GM18498 (cell line): ENCODE measurements around the gene GRN.
"Not testable (repeated sequence)": the region's sequence is repeated elsewhere in the genome, so short reads cannot be mapped to it uniquely, and the experiment has no call there.

Source experiments
- ATAC-seq: cut with Tn5 transposase; IDR thresholded peaks from one replicate; pipeline ENCODE4 v1.9.1; 2021; ENCODE audit warnings: mild to moderate bottlenecking, moderate library complexity; ENCODE audit not compliant: unreplicated experiment

The GRN gene

DNA sequence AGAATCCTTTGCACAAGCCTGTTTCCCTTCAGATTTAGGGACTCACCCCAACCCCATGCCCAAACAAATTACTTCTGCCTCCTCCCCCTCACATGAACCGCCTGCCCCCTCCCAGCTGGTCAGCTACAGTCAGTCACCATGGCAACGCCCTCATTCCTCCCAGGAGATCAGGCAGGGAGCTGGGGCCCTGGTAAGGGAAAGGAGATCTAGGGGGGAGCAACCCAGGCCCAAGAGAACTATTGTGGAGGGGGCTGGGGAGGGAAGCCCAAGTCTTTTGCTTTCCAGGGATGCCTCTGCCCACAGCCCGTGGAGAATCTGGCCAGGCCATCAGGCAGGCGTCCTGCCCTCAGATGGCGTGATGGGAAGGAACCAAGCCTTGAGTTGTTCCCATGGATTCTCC is 15.7 kb downstream of the GRN start:
- ATAC-seq = no peak

DNA sequence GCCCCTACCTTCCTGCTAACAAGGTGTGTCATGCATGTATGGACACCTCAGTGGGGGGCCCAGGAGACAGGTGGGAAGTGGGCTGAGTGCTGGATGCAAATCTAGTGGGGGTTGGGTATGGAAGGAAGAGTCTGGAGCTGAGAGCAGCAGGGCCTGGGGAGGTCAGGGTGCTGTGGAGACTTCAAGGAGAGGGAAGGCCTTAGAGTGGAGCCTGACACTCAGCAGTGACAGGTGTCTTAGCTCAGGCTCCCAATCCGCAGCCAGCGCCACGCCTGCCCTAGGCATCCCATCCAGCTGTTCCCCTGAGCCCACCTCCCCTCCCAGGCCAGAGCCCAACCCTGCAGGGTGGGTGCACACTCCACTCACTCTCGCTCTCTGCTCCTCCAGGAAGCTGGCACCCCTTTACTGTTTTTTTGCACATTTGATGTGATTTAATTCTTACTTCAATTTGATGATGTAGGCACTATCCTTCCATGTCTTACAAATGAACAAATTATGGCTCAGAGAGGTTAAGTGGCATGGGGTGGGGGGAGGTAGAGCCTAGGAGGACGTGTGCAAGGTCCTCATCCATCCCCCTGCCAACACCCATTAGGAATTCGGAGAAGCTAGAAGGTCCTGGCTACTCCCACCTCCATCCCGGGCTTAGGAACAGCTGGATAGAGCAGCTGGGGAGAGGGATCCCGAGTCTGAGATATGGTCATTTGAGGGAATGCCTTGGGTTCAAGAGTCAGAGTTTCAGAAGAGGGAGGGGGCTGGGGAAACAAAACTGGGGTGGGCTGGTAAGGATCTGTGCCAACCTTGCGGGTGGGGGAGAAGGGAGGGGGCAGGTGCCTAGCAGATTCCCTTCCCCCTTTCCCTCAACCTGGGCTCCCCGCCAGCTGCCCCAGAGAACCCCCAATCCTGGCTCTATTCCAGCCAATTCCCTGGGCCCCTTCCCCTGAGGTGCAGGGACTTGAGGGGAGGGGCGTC is 16.5 kb downstream of the GRN start:
- no peak for ATAC-seq

DNA sequence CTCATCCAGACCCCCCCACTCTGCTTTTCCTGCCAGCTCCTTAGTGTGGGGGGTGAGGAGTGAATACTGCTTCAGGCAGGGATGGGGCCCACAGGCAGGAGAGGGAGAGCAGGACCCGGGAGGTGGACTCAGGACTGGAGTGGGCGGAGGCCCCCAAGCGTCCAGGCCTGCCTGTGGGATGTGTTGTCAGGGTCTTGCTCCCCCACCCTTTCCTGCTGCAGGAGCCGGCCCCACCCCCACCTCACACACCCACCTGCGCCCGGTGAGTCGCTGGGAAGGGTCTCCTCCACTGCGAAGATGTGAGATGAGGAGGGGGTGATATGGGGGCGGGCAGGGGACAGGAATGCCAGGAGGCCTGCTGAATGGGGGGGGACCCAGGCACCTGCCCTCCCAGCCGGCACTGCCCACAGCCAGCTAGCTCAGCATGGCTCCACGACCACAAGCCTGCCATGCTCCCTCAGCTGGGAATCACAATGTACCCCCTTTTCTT is 17.4 kb downstream of the GRN start:
- no peak for ATAC-seq

DNA sequence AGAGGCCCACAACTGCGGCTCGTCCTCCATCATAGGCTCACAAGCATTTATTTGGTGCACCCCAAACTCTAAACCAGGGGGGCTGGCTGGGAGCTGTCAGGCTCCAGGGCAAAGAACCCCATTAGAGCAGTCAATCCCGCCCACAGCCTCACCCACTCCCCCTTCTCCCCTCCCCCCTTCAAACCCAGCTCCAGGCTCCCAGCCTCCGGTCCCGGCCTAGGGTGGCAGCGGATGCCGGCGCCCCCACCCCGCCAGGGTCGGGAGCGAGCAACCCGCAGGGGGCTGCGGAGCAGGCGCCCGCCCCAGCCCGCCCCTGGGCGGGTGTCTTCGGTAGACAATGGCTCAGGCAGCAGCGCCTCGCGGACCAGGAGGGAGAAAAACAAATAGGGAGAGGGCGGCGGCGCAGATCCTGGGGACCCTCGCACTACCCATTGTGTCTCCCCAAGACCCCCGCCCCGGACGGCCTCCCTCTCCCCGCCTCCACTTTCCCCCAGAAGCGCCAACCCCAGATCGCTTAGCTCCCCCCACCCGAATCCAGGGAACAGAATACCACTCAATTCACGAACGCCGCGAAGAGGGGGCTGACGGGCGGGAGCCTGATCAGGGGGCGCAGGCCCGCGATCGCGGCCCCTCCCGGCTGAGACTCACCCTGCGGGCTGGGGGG is 18.0 kb downstream of the GRN start:
- ATAC-seq = peak; percentile 32

DNA sequence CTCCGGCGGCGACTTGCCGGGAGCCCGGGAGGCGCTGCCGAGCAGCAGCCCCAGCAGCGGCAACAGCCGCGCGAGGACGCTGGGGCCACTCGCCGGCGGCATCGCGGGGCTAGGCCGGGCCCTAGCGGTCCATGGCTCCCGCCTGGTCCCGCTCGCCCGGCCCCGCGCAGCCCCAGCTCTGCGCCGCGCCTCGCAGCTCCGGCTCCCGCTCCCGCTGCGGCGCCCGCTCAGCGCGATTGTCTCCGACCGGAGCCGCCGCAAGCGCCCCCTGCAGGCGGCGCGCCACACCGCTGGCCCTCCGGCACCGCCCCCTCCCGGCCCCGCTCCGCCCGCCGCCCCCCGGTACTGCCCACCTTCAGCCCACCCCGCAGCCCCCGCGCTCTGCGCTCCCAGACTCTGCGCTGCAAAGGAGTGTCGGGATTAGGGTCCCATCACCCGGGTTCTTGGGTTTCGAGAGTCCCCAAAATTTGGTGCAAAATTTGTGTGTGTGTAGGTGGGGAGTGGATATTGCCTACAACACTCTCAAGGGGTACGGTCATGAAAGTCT is 18.6 kb downstream of the GRN start, which contains the start of gene FAM171A2:
Gene FAM171A2, minus strand, starts transcription at position 241 of the 547 bp plus-strand sequence. Its CDS starts 139 bp downstream, at position 102.
- peak; percentile 74 for ATAC-seq

DNA sequence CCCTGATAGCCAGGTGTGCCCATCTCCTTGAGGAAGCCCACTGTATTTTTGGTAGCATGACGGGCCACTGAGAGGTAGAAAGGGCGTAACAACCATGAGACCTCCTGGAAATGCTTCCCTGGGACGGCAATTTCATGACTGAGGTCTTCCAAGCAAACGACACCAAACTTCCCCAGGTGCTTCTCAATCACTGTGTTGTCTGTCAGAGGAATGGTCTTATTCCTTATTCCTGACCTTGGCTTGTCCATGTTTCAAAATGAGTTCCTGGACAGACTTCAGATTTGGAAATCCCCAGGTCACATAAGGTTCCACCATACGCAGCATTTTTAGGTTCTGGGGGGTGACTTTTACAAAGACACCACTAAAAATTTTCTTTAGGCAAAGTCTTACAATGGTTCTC is 19.9 kb downstream of the GRN start:
- not testable (repeated sequence) for ATAC-seq

DNA sequence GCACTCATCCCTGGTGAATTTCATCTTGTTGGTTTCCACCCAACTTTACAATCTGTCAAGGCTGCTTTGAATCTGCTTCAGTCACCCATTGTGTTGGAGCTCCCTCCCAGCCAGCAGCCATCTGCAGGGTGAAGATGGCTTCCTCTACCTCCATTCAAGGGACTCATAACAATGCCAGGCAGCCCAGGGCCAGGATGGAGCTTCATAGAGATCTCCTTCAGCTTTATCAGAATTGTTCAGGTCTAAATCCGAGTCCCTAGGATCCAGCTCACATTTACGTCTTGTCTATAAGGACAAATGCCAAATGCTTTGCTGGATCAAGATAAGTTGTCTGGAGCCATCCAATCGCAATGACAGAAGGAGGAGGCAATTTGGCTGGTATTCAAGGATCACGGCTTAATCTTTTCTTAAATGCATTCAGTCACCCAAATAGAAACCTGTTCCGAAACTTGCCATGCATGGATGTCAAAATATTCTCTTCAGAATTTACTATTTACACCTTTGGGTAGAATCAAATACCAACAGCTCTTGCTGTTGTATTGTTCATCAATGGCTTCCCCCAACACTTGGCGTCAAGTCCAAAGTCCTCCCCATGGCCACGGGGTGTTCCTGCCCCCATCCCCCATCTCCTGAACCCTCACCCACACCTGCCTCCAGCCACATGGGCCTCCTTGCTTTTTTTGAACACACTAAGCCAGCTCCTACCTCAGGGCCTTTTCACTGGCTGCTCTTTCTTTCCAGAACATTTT is 22.3 kb downstream of the GRN start:
- no peak for ATAC-seq

DNA sequence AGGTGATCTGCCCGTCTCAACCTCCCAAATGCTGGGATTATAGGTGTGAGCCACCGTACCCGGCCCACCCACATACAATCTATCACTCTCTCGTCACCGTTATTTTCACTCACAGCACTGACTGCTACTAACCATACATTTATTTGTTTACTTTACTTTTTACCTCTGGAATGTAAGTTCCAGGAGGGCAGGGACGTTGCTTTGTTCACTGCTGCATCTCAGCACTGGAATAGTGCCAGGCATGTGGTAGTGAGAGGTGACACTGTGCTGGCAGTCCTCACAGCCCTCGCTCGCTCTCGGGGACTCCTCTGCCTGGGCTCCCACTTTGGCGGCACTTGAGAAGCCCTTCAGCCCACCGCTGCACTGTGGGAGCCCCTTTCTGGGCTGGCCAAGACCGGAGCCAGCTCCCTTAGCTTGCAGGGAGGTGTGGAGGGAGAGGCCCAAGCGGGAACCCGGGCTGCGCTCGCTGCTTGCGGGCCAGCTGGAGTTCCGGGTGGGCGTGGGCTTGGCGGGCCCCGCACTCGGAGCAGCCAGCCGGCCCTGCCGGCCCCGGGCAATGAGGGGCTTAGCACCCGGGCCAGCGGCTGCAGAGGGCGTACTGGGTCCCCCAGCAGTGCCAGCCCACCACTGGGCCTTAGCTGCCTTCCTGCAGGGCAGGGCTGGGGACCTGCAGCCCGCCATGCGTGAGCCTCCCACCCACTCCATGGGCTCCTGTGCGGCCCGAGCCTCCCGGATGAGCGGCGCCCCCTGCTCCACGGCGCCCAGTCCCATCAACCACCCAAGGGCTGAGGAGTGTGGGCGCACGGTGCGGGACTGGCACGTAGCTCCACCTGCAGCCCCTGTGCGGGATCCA is 23.5 kb downstream of the GRN start:
- ATAC-seq = not testable (repeated sequence)

DNA sequence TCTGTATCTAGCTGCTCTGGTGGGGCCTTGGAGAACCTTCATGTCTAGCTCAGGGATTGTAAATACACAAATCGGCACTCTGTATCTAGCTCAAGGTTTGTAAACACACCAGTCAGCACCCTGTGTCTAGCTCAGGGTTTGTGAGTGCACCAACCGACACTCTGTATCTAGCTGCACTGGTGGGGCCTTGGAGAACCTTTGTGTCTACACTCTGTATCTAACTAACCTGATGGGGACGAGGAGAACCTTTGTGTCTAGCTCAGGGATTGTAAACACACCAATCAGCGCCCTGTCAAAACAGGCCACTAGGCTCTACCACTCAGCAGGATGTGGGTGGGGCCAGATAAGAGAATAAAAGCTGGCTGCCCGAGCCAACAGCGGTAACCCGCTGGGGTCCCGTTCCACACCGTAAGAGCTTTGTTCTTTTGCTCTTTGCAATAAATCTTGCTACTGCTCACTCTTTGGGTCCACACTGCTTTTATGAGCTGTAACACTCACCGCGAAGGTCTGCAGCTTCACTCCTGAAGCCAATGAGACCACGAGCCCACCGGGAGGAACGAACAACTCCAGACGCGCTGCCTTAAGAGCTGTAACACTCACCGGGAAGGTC is 24.4 kb downstream of the GRN start:
- ATAC-seq = not testable (repeated sequence)

DNA sequence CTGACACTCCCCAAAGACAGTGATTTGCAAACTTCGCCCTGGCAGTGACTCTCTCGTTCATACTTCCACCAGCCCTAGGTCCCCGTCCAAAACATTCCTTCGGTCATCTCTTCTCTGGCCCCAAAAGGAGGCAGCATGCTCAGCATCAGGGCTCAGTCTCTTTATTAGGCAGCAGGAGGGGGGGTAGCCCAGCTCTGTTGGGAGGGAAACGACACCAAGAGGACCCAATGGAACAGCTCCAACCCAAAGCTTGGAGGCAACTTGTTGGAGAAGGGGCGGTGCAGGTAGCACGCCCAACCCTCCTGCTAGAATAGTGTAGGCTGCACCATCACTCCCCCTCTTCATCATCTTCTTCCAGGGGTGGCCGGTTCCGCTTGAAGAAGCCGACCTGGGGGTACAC is 26.9 kb downstream of the GRN start:
- ATAC-seq = no peak

DNA sequence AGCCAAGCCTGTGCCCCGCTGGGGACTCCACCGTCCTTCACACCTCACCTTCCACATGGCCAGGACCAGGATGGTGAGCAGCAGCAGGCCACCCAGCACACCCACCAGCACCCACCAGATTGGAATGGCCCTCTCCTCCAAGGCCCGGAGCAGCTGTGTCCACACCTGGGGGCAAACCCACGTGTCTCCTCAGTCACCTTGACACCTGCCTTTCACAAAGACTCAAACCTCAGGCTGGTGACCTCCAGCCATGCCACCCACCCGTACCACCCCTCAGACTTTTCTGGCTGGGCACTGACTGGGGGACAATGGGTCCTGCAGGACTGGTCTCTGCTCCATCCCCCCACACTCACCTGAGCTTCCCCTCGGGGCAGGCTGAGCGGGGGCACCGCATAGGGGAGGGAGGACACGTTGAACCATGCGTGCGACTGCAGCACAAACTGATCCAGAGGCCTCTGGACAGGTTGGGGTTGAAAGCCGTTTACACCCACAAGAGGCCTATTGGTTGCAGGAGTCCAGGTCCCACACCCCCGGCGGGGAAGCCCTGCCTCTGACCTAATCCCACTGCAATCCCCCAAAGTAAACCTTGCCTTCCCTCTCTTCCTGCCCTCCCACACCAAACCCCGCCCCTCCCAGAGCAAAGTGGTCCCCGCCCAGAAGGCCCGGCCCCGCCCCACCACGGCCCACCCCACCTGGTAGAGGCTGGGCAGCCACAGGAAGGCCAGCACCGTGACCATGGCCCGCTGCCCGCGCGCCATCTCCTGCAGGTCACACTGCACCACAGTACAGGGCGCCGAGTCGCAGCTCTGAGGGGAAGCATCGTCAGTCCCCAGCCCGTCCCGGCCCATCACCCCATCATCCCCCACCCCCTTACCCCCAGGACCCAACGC is 29.4 kb downstream of the GRN start:
- no peak for ATAC-seq

DNA sequence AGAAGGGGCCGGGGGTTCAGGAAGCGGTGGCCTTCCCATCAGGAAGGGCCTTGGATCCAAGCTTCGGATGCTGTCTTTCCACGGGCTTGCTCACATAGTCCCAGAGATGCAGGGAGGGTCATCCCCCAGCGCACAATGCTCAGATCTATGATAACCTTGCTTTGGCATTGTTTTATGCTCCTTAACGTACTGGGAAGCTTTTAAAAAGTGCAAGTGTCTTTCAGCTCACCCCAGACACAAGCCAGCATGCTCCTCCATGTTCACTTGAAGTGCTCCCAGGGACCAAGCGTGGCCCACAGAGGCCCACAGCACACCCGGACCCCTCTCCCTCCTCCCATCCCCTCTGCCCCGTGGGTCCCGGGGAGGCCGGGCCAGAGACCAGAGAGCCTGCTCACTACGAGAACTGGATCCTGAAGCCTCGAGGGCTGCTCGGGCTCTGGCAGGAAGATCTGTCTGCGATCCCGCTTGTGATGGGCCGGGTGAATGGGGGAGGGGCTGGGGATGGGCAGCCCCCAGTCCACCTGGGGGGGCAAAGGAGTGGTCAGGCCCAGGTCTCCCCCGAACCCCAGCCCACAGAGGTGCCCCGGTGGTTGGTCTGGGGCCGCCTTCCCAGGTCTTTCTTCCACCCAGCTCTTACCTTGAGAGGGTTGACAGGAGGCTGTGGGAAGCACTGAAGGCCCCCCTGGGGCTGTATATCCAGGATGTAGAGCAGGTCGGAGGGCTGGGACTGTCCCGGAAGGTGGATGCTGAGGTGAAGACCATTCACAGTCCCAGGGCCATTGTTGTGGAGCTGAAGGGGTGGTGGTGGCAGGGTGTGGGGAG is 30.3 kb downstream of the GRN start:
- ATAC-seq = no peak

DNA sequence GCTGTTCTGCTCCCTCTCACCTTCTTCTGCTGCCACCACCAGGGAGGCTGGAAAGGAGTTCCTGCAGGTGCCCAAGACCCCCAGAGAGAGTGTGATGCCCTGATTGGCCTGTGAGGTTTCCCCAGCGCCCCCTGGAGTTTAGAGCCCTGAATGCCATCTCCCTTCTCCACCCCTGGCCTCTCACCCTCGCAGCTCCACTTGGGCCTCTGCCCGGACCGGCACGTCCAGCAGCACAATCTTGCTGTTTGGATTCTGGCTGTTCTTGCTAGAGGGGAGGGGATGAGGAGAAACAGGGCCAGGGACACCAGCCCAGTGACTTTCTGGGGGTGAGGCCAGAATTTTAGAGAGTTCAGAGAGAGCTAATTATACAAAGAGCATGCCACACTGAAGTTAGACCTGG is 31.0 kb downstream of the GRN start:
- no peak for ATAC-seq

DNA sequence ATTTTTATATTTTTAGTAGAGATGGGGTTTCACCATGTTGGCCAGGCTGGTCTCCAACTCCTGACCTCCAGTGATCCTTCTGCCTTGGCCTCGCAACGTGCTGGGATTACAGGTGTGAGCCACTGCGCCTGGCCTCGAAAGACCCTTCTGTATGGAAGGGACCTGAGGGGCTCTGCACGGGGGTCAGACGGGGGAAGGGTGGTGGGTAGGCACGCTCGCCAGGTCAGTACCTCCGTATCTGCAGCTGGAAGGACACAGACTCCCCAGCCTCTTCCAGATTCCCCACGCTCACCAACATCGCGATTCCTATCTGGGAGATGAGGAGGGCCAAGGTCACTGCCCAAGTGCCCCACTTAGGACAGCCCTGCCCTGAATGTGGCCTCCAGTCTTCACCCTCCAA is 31.7 kb downstream of the GRN start:
- no peak for ATAC-seq

DNA sequence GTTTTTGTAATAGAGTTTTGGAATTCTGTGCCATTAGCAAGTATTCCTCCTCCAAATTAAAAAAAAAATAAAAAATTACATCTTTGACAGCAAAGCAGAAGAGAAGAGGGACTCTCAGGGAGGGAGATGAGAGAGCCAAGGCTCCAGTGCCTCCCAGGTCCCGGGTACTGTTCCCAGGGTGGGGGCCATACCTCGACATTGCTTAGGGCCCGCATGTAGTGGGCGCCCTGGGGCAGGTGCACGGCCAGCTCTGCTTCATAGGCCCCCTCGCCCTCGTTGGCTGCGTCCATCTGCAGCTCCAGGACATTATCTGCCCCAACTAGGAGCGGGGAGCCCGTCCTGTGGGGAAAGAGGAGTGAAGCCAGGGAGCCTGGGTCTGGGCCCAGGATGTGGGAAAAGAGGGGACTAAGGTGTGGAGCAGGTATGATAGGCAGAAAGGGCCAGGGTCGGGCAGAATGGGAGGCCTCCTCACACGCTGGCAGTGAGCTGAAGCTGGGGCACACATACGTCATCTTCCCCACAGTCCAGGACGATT is 33.1 kb downstream of the GRN start:
- no peak for ATAC-seq

DNA sequence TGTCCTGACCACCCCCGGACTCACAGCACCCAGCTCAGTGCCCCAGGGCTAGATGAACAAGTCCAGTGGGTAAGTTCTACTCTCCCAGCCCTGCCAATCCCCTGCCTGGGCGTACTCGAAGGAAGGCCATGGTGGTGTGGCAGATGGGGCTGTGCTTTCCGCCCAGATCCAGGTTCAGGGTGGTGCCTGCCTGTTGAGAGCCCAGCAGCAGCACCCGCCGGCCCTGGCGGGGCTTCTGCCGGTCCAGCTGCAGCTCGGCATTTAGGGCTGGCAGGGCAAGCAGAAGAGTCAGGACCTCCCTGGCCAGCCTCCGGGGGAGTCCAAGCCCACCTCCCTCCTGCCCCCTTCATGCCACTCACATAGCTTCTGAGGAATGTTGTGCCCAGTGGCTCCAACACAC is 34.8 kb downstream of the GRN start:
- no peak for ATAC-seq

DNA sequence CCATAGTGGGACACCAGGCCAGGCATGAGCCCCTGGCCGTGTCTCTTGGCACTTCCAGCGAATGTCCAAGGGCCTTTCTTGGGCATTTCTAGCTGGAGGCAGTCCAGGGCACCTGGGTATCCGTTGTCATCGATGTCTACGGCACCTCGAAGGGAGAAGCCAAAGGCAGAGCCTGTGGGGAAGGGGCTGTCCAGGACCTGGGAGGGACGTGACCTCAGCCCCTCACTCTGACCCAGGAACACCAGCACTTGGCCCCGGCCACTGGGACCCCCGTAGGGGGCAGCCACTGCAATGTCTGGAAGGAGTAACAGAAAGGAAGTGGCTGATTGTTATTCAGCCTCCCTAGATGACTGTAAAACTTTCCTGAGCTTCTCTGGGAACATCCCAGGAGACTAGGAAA is 35.7 kb downstream of the GRN start:
- no peak for ATAC-seq
